ENCODE data around the gene RWDD4.

Gene RWDD4

DNA sequence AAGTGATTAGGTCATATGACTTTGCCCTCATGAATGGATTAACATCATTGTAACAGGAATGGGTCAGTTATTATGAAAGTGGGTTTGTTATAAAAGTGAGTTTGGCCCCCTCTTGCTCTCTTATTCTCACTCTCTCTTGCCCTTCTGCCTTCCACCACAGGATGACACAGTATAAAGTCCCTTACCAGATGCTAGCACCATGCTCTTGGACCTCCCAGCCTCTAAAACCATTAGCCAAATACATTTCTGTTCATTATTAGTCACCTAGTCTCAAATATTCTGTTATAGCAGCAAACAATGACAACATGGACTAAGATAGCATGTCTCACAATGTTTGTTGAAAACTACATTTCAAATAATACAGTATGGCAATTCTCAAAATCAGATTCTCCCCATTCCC lies 59.7 kb downstream of the RWDD4 start:
- DNase-seq: no peak

GRCh38 chr4:183596067-183596757 lies 62.8 kb downstream of the RWDD4 start:
- no peak for DNase-seq

DNA sequence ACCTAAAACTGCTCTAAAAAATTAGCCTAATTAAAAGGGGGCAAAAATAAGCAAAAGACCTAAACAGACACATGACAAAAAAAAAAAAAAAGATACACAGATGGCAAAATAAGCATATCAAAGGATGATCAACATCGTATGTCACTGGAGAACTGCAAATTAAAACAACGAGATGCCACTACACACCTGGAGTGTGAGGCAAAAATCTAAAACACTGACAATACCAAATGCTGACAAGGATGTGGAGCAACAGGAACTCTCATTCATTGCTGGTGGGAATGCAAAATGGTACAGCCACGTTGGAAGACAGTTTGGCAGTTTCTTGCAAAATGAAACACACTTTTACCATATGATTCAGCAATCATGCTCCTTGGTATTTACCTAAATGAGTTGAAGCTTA lies 64.2 kb downstream of the RWDD4 start:
- no peak for DNase-seq

DNA sequence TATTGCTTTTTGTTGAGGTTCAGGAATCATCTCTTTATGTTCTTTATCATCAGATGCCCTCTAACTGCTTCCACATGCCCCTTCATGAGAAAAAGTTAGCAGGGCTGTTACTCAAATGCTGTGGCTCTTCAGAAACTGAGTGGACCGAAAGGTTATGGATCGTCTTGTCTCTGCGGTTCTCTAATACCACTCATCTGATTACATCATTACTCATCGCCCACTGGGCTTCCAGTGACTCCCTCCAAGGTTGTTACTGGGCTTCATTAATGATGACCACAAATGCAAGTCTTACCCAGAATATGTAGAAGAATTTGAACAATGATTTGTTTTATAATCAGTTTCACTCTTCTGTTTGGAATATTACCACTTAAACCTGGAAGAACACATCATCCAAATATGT lies 67.7 kb downstream of the RWDD4 start:
- no peak for DNase-seq

All from NCI-H2107 (cell line).